Myometrial cell (primary cell): ENCODE data around the gene BBS4. TPM values are rescaled to one million over a fixed set of nuclear protein-coding genes. Genes with fewer than 3 reads are reported as not detected.

ENCODE experiments used
- total RNA-seq: library from RNA; depleted of rRNA; stranded (reverse); fragments of >200 nt; gene quantifications from 2 replicates; pipeline ENCODE4 v1.2.3, GENCODE V29; 2015

Gene BBS4
- total RNA-seq: 18.7 and 26.2 TPM in 2 replicates

GRCh38 chr15:72685925-72686794, at the start of gene BBS4, which contains the start of gene HIGD2B:
Gene BBS4, plus strand, starts transcription at chr15:72686207. Its CDS starts 21 bp downstream, at chr15:72686228.
Gene HIGD2B, minus strand, starts transcription at chr15:72686182. Its CDS starts 9,808 bp downstream, at chr15:72676374.

GRCh38 chr15:72654397-72654796, 31.6 kb upstream of the BBS4 start, which contains the start of gene GOLGA6B:
Gene GOLGA6B, plus strand, starts transcription at chr15:72654697. Its CDS starts 41 bp downstream, at chr15:72654738.

GRCh38 chr15:72783640-72784455, 97.8 kb downstream of the BBS4 start, which contains the start of gene ADPGK:
Gene ADPGK, minus strand, starts transcription at chr15:72783758. Its CDS starts 67 bp downstream, at chr15:72783691.

Other genes starting within 250 kb of the BBS4 start
- 16.7 and 19.3 TPM in 2 replicates for gene ARIH1, start 211.9 kb upstream of the BBS4 start, total RNA-seq
- not detected in 2 replicates for gene GOLGA6B, start 31.5 kb upstream of the BBS4 start, total RNA-seq
- gene HIGD2B, start within 50 bp of the BBS4 start, total RNA-seq: not detected in 2 replicates
- 70.6 and 82.8 TPM in 2 replicates for gene ADPGK, start 97.6 kb downstream of the BBS4 start, total RNA-seq